Peyer's patch (tissue), 4 donors: ENCODE measurements around the gene PIP4K2C. TPM values are rescaled to one million over a fixed set of nuclear protein-coding genes. Genes with fewer than 3 reads are reported as not detected.
"Not testable (repeated sequence)": the region's sequence is repeated elsewhere in the genome, so short reads cannot be mapped to it uniquely, and the experiment has no call there.

Source experiments
- DNase-seq, 3 donors: peaks; one replicate each; pipeline ENCODE4 v3.0.0-alpha.2; 2017 to 2019
- H3K27ac ChIP-seq, 4 donors: fragments of 200-600 bp; sonication (generic); one replicate each; pipeline ENCODE4 v1.5.1; 2016 to 2019
- H3K27me3 ChIP-seq, 2 donors: fragments of 200-600 bp; sonication (generic); one replicate each; pipeline ENCODE4 v1.5.1; 2019
- H3K36me3 ChIP-seq, 3 donors: fragments of 200-600 bp; sonication (generic); one replicate each; pipeline ENCODE4 v1.5.1; 2016 to 2019
- H3K4me1 ChIP-seq, 4 donors: fragments of 200-600 bp; sonication (generic); one replicate each; pipeline ENCODE4 v1.5.1; 2016 to 2019
- H3K4me3 ChIP-seq, 4 donors: fragments of 200-600 bp; sonication (generic); 1 replicate in 3 of 4; 2 replicates in 1 of 4; pipeline ENCODE4 v1.5.1; 2016 to 2019; ENCODE audit warnings: mild to moderate bottlenecking in 1 of 4
- H3K9me3 ChIP-seq, 4 donors: fragments of 200-600 bp; sonication (generic); one replicate each; pipeline ENCODE4 v1.5.1; 2016 to 2019; ENCODE audit warnings: mild to moderate bottlenecking in 1 of 4
- POLR2A ChIP-seq, 2 donors: fragments of 450-650 bp; IDR thresholded peaks; one replicate each; pipeline ENCODE4 v1.5.1; 2017; ENCODE audit warnings: antibody characterized with exemption in 2 of 2, mild to moderate bottlenecking in 2 of 2, moderate library complexity in 2 of 2
- total RNA-seq, 4 donors: library from RNA; depleted of rRNA; stranded (reverse); fragments of >200 nt; gene quantifications; one replicate each; pipeline ENCODE4 v1.1.0, GENCODE V29; 2016
- TF ChIP-seq, protein P1 (sequence below), 6 experiments: fragments of 450-650 bp in 4 of 6; fragments of 200-600 bp in 2 of 6; sonication (generic) in 1 of 6; IDR thresholded peaks; one replicate each; pipeline ENCODE4 v1.5.1; 2017 to 2019; ENCODE audit warnings: antibody characterized with exemption in 6 of 6, mild to moderate bottlenecking in 3 of 6, moderate library complexity in 1 of 6

The PIP4K2C gene
- total RNA-seq, 4 donors from 2014 or later: 9.1 to 52.6 (median 37.9) TPM

DNA sequence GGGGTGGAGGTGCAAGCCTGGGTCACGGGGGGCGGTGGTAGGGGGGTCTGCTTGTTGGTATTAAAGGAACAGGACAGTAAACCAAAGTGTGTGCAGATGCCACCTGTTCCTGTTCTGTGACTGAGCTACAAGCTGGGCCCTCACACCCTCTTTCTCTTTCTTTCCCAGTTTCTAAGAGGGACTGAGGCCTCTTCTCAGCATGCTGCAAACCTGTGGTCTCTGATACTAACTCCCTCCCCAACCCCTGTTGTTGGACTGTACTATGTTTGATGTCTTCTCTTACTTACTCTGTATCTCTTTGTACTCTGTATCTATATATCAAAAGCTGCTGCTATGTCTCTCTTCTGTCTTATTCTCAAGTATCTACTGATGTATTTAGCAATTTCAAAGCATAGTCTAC lies 6.9 kb upstream of the PIP4K2C start:
- DNase-seq: no peak
- Histone ChIP-seq H3K9me3 (no peaks in the 10 kb centered on the region), H3K4me3 (no peak overlapping the region), H3K27me3 (no peaks in the 10 kb centered on the region), H3K4me1 (no peaks in the 10 kb centered on the region), H3K27ac (no peak overlapping the region), H3K36me3 (no peaks in the 10 kb centered on the region)
- TF ChIP-seq, protein P1, sequence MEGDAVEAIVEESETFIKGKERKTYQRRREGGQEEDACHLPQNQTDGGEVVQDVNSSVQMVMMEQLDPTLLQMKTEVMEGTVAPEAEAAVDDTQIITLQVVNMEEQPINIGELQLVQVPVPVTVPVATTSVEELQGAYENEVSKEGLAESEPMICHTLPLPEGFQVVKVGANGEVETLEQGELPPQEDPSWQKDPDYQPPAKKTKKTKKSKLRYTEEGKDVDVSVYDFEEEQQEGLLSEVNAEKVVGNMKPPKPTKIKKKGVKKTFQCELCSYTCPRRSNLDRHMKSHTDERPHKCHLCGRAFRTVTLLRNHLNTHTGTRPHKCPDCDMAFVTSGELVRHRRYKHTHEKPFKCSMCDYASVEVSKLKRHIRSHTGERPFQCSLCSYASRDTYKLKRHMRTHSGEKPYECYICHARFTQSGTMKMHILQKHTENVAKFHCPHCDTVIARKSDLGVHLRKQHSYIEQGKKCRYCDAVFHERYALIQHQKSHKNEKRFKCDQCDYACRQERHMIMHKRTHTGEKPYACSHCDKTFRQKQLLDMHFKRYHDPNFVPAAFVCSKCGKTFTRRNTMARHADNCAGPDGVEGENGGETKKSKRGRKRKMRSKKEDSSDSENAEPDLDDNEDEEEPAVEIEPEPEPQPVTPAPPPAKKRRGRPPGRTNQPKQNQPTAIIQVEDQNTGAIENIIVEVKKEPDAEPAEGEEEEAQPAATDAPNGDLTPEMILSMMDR (IDR thresholded peaks at IDR 0.05): no peak
- TF ChIP-seq POLR2A (IDR thresholded peaks at IDR 0.05): no peak

DNA sequence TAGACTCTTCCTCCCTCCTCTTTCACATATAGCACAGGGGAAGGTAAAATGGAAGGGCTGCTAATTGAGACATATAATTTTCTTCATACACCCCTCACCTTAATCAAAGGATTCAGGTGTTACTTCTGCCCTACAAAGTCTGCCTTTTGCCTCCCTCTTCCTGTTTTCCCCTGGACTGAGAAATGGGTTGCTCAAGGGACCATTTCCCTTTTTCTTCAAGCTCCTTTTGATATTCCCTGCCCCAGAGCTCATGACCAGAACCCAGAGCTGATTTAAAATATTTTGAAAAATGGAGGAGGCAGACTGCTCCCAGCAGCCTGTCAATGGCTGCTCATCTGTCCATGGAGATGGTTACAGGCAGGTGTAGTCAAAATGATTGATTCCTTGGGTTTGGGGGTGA lies 6.3 kb upstream of the PIP4K2C start:
- no peak for TF ChIP-seq POLR2A (IDR thresholded peaks at IDR 0.05)
- TF ChIP-seq, protein P1 (IDR thresholded peaks at IDR 0.05): no peak
- H3K4me3 ChIP-seq: no peak overlapping the region
- no peaks in the 10 kb centered on the region for H3K36me3 ChIP-seq
- H3K9me3 ChIP-seq: no peaks in the 10 kb centered on the region
- no peaks in the 10 kb centered on the region for H3K4me1 ChIP-seq
- H3K27me3 ChIP-seq: no peaks in the 10 kb centered on the region
- H3K27ac ChIP-seq: no peak overlapping the region
- no peak for DNase-seq

DNA sequence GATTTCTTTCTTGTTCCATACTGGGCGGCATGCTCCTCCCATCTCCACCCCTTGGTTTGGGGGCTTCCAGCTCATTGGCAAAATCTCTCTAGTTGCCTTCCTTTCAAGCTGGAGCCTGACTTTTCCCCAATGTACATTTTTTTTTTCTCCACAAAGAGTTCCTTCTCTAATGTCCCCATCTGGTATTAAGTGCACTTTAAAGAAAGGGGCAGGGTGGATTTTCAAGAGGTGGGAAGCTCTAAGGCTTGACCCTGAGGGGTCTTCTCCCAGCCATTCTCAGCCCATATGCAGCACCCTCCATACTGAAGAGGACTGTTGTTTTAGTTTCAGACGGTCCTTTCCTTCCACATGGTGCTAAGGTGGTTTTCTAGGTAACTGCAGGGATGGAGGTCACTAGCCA lies 5.8 kb upstream of the PIP4K2C start:
- H3K36me3 ChIP-seq: no peaks in the 10 kb centered on the region
- H3K4me1 ChIP-seq: peaks cover 0 to under 1% (median 0%) of the 10 kb centered on the region in 4 donors
- no peak overlapping the region for H3K27ac ChIP-seq
- H3K9me3 ChIP-seq: no peaks in the 10 kb centered on the region
- no peak for DNase-seq
- H3K27me3 ChIP-seq: no peaks in the 10 kb centered on the region
- no peak for TF ChIP-seq POLR2A (IDR thresholded peaks at IDR 0.05)
- TF ChIP-seq, protein P1 (IDR thresholded peaks at IDR 0.05): no peak
- no peak overlapping the region for H3K4me3 ChIP-seq

DNA sequence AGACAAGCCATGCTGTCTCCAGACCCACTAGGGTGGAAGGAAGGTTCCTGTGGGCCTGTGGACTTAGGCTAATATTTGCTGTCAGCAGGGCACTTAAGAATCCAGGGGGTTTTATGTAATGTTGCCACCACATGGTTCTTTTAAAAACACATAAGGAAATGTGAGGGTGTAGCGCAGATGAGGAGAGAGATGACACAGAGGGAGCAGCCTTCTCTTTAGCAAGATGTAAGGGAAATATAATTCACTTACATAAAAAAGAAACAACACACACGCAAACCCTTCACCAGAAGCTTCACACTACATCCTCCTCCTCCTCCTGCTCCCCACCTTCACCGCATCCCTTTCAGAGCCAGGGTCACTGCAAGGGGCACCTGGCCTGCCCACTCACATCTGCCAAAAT lies 4.9 kb upstream of the PIP4K2C start:
- no peaks in the 10 kb centered on the region for H3K9me3 ChIP-seq
- no peak overlapping the region for H3K4me3 ChIP-seq
- DNase-seq: no peak
- H3K4me1 ChIP-seq: peaks cover 0 to 4% (median 2%) of the 10 kb centered on the region in 4 donors
- no peaks in the 10 kb centered on the region for H3K27me3 ChIP-seq
- TF ChIP-seq, protein P1 (IDR thresholded peaks at IDR 0.05): no peak
- no peak for TF ChIP-seq POLR2A (IDR thresholded peaks at IDR 0.05)
- no peaks in the 10 kb centered on the region for H3K36me3 ChIP-seq
- no peak overlapping the region for H3K27ac ChIP-seq

DNA sequence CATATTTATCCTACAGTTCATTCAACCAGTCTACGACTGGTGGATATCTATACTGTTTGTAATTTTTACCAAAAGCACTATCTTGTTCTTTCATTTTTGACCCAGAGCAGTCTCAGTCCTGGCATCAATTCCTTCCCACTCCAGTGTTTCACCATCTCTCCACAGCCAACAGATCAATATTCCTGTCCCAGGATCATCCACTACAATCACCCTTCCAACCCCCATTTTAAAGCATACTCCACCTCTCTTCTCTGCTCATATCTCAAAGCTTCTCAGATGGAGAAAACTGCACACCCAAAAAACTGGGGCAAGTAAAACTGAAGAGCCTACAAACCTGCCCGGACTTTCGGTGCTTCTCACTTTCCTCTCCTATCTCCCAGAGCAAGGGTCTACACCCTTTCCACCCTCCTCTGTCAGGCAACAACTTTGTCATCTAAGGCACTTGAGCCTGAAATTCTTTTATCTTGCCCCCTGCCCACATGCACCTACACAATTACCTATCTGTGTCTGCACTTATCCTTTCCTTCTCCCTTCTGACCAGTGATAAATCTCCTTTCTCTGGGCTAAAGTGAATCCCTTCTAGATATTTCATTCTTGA lies 4.1 kb upstream of the PIP4K2C start:
- Histone ChIP-seq H3K36me3 (no peaks in the 10 kb centered on the region), H3K27me3 (no peaks in the 10 kb centered on the region), H3K9me3 (no peaks in the 10 kb centered on the region), H3K4me3 (no peak overlapping the region), H3K27ac (no peak overlapping the region), H3K4me1 (peaks cover 0 to 8% (median 2%) of the 10 kb centered on the region in 4 donors)
- TF ChIP-seq, protein P1 (IDR thresholded peaks at IDR 0.05): no peak
- TF ChIP-seq POLR2A (IDR thresholded peaks at IDR 0.05): no peak
- no peak for DNase-seq

DNA sequence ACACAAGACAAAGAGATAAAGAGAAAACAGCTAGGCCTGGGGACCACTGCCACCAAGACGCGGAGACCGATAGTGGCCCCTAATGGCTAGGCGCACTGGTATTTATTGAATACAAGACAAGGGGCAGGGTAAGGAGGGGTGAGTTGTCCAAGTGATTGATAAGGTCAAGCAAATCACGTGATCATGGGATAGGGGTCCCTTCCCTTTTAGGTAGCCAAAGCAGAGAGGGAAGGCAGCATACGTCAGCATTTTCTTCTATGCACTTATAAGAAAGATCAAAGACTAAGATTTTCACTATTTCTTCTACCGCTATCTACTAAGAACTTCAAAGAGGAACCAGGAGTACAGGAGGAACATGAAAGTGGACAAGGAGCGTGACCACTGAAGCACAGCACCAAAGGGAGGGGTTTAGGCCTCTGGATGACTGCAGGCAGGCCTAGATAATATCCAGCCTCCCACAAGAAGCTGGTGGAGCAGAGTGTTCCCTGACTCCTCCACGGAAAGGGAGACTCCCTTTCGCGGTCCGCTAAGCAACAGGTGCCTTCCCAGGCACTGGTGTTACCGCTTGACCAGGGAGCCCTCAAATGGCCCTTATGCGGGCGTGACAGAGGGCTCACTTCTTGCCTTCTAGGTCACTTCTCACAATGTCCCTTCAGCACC lies 1.9 kb upstream of the PIP4K2C start:
- DNase-seq, H3K9me3 ChIP-seq, H3K27ac ChIP-seq, H3K36me3 ChIP-seq, H3K4me3 ChIP-seq, H3K27me3 ChIP-seq: not testable (repeated sequence)
- peaks cover 0 to 17% (median 2%) of the 10 kb centered on the region in 4 donors for H3K4me1 ChIP-seq
